Measurements from ENCODE around the gene HLA-DOA. TPM values are rescaled to one million over a fixed set of nuclear protein-coding genes. Genes with fewer than 3 reads are reported as not detected.

The HLA-DOA gene
- total and polyA plus RNA-seq, 2 experiments from 2014 or later = 0.74 TPM; not detected in 1

- peaks cover 41% of the 10 kb centered on the region for H3K36me3 ChIP-seq
- no peak overlapping the region for H3K4me3 ChIP-seq
- DNase-seq (ENCODE audit: low read depth in 1 of 2, low spot score in 1 of 2) = no peak
- H3K27ac ChIP-seq = peak overlapping the region; percentile 35
- no peaks in the 10 kb centered on the region for H3K9me3 ChIP-seq (ENCODE audit: low read depth)
- no peaks in the 10 kb centered on the region for H3K27me3 ChIP-seq
- no peak for TF ChIP-seq CTCF (IDR thresholded peaks at IDR 0.05; ENCODE audit: low read depth, low read length)
- no peaks in the 10 kb centered on the region for H3K4me1 ChIP-seq (ENCODE audit: low read depth)
Observed at GRCh38 chr6:32982702-32983492, 26.5 kb downstream of the HLA-DOA start.

- TF ChIP-seq CTCF (IDR thresholded peaks at IDR 0.05; ENCODE audit: low read depth, low read length) = no peak
- H3K27me3 ChIP-seq = no peaks in the 10 kb centered on the region
- H3K36me3 ChIP-seq = peaks cover 48% of the 10 kb centered on the region
- H3K9me3 ChIP-seq (ENCODE audit: low read depth) = no peaks in the 10 kb centered on the region
- H3K27ac ChIP-seq = peak overlapping the region; percentile 35
- peak in 1 of 2 donors; percentile 25 for DNase-seq (ENCODE audit: low read depth in 1 of 2, low spot score in 1 of 2)
- H3K4me1 ChIP-seq (ENCODE audit: low read depth) = no peaks in the 10 kb centered on the region
- H3K4me3 ChIP-seq = no peak overlapping the region
Observed at GRCh38 chr6:32982084-32982701, 27.2 kb downstream of the HLA-DOA start.

DNA sequence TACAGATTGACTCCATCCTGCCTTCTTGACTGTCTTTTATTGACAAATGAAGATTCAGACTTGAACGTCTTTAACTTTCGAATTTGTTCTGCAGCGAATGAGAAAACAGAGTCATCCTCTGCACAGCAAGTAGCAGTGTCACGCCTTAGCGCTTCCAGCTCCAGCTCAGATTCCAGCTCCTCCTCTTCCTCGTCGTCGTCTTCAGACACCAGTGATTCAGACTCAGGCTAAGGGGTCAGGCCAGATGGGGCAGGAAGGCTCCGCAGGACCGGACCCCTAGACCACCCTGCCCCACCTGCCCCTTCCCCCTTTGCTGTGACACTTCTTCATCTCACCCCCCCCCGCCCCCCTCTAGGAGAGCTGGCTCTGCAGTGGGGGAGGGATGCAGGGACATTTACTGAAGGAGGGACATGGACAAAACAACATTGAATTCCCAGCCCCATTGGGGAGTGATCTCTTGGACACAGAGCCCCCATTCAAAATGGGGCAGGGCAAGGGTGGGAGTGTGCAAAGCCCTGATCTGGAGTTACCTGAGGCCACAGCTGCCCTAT, 28.8 kb downstream of the HLA-DOA start:
- no peak for TF ChIP-seq CTCF (IDR thresholded peaks at IDR 0.05; ENCODE audit: low read depth, low read length)
- Histone ChIP-seq H3K36me3 (peaks cover 65% of the 10 kb centered on the region), H3K27me3 (no peaks in the 10 kb centered on the region), H3K4me3 (no peak overlapping the region), H3K4me1 (ENCODE audit: low read depth) (peaks cover under 1% of the 10 kb centered on the region), H3K27ac (peak overlapping the region; percentile 2), H3K9me3 (ENCODE audit: low read depth) (no peaks in the 10 kb centered on the region)
- DNase-seq (ENCODE audit: low read depth in 1 of 2, low spot score in 1 of 2) = no peak

- H3K4me1 ChIP-seq (ENCODE audit: low read depth) = peaks cover 4% of the 10 kb centered on the region
- H3K9me3 ChIP-seq (ENCODE audit: low read depth) = no peaks in the 10 kb centered on the region
- no peak for TF ChIP-seq CTCF (IDR thresholded peaks at IDR 0.05; ENCODE audit: low read depth, low read length)
- no peak overlapping the region for H3K4me3 ChIP-seq
- peaks cover 70% of the 10 kb centered on the region for H3K36me3 ChIP-seq
- no peak for DNase-seq (ENCODE audit: low read depth in 1 of 2, low spot score in 1 of 2)
- H3K27ac ChIP-seq = no peak overlapping the region
- H3K27me3 ChIP-seq = no peaks in the 10 kb centered on the region
Observed at GRCh38 chr6:32979720-32980487, 29.5 kb downstream of the HLA-DOA start.

DNA sequence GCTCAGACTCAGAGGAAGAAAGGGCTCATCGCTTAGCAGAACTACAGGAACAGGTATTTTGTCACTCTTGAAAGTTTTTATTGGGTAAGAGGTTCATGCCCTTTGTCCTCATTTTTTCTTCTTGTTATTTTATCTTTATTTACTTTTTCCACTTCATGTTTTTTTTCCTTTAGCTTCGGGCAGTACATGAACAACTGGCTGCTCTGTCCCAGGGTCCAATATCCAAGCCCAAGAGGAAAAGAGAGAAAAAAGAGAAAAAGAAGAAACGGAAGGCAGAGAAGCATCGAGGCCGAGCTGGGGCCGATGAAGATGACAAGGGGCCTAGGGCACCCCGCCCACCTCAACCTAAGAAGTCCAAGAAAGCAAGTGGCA, 31.5 kb downstream of the HLA-DOA start:
- H3K27ac ChIP-seq = no peak overlapping the region
- DNase-seq (ENCODE audit: low read depth in 1 of 2, low spot score in 1 of 2) = no peak
- peaks cover 8% of the 10 kb centered on the region for H3K4me1 ChIP-seq (ENCODE audit: low read depth)
- H3K36me3 ChIP-seq = peaks cover 74% of the 10 kb centered on the region
- no peaks in the 10 kb centered on the region for H3K9me3 ChIP-seq (ENCODE audit: low read depth)
- no peak for TF ChIP-seq CTCF (IDR thresholded peaks at IDR 0.05; ENCODE audit: low read depth, low read length)
- H3K27me3 ChIP-seq = no peaks in the 10 kb centered on the region
- H3K4me3 ChIP-seq = no peak overlapping the region
